Non-pigmented ciliary epithelial cell (primary cell): ENCODE measurements around the gene DRC7.
"Not testable (repeated sequence)": the region's sequence is repeated elsewhere in the genome, so short reads cannot be mapped to it uniquely, and the experiment has no call there.

Experiments
- DNase-seq: peaks from one replicate; pipeline ENCODE4 v3.0.0-alpha.2; 2010; ENCODE audit warnings: low read depth

DRC7 gene

DNA sequence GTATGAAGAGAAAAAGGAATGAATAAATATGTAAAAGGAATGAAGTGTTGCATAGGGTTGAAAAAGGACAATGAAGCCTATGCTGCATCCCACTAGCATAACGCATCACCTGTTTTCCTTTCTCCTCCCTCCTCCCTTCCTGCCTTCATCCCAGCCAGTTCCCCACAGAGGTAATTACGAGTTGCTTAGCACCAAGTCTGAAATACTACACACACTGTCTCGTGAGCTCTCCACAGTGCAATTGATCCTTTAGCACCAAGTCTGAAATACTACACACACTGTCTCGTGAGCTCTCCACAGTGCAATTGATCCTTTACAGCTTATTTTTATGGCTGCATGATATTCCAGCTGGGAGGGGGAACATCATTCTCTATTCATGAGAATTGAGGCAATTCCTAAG lies 1.1 kb upstream of the DRC7 start:
- no peak for DNase-seq

DNA sequence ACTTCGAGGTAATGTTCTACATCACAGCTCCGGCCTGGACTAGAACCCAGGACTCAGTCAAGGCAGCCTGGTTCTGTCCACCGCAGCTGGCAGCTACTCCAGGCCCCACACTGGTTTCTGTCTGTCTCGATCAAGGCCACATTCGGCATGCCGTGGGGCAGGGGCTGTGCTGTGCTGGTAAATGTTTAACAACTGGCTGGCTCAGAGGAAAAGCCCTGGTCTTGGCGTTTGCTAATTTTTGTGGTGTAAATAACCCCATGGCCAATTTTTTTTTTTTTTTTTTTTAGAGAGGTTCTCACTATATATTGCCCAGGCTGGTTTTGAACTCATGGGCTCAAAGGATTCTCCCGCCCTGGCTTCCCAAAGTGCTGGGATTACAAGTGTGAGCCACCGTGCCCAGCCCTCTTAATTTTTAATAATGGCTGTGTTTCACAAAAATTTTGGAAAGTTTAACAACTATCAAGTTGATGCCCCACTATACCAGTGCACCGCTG lies 328 bp upstream of the DRC7 start:
- DNase-seq: no peak

DNA sequence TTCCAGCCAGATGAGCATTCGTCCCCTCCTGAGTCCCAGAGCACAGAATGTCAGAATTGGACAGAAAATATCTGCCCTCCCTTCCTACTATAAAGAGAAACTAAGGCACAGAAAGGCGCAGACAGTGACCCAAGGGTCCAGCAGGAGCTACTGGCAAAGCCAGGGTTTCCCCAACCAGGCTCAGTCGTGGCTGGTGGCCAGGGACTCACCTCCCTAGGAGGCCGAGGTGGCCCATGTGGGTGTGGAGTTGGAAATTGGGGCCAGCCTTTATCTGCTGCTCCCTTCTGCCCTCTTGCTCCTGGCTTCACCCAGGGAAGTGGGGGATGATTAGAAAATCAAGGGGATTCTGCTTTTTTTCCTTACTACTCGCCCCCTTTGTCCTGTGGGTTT lies 1.1 kb downstream of the DRC7 start:
- no peak for DNase-seq

DNA sequence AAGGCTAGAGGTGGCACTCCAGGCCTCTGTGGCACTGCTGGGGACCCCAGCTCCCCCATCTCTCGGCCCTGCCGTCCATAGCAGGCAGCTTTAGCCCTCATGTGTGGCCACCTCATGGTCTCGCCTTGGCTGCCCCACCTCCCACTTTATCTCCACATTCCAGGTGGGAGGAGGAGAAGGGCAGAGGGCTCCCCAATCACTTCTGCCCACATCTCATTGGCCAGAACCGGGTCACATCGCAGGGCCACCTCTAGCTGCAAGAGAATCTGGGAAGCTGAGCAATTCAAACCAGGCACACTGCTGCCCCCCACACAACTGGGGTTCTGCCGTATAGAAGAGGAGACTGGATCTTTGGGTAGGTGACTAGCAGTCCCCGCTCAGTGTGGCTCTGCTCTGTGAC lies 1.6 kb downstream of the DRC7 start:
- no peak for DNase-seq

DNA sequence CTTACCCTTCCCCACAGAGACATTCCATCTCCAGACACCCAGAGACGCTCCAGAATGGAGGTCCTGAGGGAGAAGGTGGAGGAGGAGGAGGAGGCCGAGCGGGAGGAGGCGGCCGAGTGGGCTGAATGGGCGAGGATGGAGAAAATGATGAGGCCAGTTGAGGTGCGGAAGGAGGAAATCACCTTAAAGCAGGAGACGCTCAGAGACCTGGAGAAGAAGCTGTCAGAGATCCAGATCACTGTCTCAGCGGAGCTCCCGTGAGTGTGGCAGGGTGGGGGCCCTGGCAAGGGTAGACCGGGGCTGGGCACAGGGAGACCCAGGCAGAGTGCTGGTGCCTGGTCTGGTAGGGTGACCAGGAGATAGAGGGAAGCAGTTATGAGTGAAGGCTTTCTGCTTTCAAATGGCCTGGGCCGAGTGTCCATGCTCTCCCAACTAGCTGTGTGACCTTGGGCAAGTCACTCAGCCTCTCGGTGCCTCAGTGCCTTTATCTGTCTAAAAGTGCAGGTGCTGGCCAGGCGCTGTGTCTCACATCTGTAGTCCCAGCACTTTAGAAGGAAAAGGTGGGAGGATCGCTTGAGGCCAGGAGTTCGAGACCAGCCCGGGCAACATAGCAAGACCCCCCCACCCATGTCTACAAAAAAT lies 3.4 kb downstream of the DRC7 start:
- no peak for DNase-seq

DNA sequence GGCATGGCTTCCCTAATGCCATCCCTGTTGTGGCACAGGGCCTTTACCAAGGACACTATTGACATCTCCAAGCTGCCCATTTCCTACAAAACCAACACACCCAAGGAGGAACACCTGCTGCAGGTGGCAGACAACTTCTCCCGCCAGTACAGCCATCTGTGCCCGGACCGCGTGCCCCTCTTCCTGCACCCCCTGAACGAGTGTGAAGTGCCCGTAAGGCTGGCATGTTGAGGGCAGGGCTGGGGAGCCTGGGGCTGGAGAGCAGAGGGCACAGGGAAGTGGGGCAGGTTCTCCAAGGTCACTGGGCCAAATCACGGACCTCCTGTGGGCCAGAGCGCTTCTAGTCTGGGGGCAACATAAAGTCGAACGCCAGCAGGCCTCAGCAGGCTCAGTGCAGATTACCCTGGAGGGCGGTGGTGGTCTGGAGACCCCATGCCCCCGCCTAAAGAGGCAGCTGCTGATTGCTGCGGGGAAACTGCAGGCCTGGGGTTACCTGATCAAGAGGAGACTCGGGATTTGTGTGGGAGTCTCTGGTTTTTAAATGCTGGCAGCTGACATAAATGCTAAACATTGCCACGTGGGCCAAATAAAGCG lies 4.3 kb downstream of the DRC7 start:
- no peak for DNase-seq

DNA sequence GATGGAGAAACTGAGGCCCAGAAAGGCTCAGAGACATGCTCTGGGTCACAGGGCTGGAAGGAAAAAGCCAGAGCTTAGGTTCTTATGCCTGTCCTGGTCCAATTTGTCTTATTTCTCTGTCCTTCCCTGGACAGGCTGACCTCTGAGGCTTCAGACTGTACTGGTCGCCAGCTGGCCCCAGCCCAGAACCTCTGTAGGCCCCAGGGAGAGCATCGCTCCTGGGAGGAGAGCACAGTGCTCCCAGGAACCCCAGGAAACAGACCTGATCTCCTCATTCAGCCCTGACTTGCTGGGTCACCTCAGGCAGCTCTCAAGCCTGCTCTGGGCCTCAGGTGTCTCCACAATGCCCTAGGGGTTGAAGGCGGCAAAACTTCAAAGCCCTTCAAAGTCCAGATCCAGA lies 4.9 kb downstream of the DRC7 start:
- no peak for DNase-seq

DNA sequence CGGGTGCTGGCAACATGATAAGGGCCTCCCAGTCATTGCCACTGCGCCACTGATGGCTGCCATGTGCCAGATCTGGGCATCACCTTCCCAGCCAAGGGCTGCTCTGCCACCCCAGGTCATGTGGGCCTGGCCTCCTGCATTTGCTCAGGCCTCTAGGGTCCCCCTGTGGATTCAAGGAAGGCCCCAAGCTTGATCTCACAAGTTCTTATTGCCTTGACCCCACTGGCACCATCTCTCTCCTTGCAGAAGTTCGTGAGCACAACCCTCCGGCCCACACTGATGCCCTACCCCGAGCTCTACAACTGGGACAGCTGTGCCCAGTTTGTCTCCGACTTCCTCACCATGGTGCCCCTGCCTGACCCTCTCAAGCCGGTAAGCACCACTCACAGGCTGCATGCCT lies 5.3 kb downstream of the DRC7 start:
- no peak for DNase-seq

DNA sequence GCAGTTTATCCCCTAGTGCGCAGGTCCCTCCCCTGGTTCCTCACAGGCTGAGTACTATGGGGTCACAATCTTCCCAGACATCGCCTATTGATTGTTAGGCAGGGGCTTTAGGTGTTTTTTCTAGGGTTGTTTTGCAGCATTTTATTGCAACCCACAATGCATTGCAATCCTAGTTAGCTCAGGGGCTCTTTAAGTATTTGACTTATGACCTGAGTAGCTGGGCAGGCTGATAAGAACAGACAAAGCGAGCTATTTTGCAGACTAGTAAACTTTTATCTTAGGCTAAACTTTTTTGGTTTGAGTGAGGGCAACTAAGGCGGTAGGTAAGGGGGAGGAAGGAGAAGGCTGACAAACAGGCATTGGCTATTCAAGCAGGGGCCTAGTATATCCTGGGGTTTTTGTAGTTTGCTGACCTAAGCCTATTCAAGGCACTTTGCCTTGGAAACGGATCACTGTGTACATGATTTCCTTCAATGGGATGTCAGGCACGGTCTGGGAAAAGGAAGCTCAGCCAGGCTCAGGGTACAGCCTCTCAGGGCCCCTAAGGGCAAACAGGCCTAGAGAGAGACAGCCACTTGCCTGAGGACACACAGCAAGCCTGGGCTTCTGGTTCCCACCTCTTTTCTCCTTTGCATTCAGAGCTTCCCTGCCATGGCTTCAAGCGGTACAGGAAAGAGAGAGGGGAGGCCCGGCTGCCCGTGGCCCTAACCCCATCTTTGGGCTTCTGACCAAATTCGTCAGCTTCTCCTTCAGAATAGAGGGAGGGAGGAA lies 6.4 kb downstream of the DRC7 start:
- no peak for DNase-seq

DNA sequence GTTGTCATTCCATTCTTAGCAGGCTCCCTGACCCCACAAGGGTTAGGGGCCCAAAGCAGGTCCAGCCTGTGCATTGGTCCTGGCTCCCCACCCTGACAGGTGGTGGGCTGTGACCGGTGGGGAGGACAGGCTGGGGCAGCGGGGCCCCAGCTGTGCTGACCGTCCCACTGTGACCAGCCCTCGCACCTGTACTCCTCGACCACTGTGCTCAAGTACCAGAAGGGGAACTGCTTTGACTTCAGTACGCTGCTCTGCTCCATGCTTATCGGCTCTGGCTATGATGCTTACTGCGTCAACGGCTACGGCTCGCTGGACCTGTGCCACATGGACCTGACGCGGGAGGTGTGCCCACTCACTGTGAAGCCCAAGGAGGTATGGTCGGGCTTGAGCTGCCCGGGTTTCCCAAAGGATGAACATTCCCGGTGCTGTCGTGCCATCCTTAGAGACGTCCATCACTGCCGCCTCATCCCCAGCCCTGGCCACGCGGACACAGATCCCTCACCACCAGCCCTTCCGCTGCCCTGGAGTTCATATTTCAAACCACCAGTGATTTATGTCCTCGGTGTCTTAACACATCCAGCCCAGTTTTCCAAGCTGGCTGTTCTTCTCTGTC lies 7.3 kb downstream of the DRC7 start:
- DNase-seq: no peak

DNA sequence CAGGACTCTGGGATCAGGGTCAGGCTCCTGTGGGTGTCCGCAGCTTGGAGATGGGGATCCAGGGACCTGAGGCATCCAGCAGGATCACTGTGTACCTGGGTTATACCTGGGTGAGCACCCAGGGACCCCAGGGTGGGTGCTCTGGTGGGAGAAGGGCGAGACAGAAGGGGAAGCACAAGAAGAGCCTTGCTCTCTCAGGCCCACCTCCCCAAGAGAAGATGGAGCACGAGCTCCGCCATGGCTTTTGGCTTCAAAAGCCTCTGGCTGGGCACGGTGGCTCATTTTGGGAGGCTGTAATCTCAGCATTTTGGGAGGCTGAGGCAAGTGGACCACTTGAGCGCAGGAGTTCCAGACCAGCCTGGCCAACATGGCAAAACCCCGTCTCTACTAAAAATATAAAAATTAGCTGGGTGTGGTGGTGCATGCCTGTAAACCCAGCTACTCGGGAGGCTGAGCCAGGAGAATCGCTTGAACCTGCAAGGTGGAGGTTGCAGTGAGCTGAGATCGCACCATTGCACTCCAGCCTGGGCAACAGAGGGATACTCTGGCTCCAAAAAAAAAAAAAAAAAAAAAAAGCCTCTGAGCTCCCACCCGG lies 8.9 kb downstream of the DRC7 start:
- DNase-seq: no peak

DNA sequence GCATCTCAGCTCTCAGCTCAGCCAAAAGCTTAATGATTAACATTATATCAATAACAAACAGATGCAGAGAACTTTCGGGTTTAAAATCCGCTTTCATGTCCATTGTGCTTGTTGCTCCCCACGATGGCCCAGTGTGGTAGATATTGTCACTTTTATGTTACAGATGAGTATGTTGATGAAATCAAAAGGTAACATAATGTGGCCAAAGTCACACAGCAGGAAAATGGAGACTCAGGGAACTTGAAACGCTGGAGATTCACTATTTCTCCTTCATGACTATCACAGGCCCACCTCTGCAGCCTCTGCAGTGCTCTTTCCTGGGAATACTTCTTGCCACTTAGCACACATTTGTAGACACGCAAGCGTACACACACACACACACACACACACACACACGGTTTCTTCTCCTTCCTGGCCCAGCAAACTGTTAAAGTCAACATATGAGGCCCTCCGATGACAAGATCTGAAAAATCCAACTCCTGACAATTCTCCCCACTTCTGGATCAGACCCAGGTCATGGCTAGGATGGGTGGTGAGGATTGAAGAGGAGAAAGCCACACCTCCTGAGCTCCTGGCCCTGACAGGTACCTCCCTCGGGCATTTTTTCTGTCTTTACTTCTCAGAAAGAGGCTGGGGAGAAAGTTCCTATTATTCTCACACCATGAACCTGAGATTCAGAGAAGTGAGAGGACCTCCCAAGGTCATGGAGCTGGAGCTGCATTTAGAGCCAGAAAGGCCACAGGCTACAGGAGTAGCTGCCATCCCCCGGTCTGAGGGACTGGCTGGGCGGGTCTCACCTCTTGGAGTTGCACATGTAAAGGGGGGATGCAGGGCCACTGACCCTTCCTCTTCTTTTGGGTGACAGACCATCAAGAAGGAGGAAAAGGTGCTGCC lies 9.7 kb downstream of the DRC7 start:
- no peak for DNase-seq

DNA sequence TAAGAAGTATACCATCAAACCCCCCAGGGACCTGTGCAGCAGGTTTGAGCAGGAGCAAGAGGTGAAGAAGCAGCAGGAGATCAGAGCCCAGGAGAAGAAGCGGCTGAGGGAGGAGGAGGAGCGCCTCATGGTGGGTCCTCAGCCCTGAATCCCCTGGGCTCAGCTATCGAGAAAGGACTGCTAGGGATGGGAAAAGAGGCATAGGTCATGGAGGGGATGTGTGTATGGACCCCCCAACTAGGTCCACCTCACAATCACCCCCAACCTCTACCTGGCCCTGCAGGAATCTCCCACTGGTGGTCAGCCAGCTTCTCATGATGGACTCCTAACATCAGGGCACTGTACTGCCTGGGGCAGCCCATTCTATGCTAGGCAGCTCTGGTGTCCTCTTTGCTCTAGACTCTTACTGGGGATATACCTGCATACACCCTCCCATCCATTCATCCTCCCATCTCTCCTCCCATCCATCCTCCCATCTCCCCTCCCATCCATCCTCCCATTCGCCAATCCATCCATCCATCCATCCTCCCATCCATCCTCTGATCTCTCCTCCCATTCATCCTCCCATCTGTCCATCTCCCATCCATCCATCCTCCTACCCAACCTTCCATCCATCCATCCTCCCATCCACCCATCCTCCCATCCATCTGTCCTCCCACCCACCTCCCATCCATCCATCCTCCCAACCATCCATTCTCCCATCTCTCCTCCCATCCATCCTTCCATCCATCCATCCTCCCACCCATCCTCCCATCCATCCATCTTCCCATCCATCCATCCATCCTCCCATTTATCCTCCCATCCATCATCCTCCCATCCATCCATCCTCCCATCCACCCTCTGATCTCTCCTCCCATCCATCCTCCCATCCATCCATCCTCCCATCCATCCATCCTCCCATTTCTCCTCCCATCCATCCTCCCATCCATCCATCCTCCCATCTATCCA lies 10.6 kb downstream of the DRC7 start:
- no peak for DNase-seq

DNA sequence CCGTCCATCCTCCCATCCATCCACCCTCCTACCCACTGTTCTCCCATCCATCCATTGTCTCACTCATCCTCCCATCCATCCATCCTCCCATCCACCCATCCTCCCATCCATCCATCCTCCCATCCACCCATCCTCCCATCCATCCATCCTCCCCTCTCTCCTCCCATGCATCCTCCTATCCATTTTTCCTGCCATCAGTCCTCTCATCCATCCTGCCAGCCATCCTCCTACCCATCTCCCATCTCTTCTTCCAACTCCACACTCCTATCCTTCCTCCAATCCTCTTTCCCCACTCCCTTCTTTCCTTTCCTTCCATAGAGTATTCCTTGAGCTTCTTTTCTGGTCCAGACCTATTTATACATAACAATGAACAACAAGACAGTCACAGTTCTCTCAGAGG lies 12.1 kb downstream of the DRC7 start:
- no peak for DNase-seq

DNA sequence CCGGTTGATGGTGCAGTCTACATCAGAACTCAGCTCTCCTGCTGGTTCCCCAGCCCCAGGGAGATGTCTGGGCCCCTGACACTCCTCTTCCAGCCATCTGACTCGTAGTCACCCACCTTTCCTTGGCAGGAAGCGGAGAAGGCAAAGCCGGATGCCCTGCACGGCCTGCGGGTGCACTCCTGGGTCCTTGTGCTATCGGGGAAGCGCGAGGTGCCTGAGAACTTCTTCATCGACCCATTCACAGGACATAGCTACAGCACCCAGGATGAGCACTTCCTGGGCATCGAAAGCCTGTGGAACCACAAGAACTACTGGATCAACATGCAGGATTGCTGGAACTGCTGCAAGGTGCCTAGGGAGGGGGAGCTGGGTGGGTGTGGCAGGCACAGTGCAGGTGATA lies 12.7 kb downstream of the DRC7 start:
- DNase-seq: no peak

DNA sequence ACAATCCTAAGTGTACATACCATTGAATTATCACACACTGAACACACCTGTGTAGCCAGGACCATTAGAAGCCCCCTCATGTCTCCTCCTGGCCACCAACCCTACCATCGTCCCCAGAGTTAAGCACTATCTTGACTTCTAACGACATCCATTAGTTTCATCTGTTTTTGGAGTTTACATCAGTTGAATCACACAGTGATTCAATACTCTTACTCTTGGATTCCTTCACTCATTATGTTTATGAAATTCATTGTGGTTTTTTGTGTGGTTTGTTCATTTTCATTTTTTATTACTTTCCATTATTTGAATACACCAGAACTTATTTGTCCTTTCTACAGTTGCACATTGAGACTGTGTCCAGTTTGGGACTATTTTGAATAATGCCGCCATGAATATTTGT lies 13.6 kb downstream of the DRC7 start:
- DNase-seq: no peak

DNA sequence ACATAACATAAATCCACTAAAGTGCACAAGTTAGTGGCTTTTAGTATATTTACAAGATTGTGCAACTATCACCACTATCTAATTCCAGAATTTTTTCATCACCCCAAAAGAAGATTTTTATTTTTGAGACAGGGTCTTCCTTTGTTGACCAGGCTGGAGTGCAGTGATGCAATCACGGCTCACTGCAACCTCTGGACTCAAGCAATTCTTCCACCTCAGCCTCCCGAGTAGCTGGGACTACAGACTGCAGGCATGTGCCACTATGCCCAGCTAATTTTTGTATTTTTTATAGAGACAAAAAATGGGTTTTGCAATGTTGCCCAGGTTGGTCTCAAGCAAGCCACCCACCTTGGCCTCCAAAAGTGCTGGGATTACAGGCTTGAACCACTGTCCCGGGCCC lies 15.1 kb downstream of the DRC7 start:
- no peak for DNase-seq

DNA sequence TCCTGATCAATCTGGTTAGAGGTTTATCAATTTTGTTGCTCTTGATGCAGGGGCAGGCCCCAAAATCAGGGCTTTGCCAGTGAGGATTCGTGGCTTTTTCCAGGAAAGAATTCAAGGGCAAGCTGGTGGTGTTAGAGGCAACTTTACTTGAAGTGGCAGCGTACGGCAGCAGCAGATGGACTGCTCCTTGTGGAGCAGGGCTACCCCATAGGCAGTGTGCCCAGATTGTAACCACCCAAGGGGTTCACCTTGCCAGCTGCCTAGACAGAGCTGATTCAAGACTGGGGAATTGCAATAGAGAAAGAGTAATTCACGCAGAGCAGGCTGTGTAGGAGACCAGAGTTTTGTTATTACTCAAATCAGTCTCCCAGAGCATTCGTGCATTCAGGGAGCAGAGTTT lies 16.7 kb downstream of the DRC7 start:
- DNase-seq: no peak

DNA sequence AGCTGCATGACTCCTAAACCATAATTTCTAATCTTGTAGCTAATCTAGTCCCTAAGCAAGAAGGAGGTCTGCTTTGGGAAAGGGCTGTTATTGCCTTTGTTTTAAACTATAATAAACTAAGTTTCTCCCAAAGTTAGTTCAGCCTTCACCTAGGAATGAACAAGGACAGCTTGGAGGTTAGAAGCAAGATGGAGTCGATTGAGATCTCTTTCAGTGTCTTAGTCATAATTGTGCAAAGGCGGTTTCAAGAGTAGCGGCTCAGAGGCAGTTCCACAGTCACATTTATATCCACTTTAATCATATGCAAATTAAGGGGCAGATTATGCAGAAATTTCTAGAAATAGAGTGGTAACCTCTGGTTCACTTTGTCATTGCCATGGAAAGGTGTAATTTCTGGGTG lies 17.4 kb downstream of the DRC7 start:
- DNase-seq: no peak

DNA sequence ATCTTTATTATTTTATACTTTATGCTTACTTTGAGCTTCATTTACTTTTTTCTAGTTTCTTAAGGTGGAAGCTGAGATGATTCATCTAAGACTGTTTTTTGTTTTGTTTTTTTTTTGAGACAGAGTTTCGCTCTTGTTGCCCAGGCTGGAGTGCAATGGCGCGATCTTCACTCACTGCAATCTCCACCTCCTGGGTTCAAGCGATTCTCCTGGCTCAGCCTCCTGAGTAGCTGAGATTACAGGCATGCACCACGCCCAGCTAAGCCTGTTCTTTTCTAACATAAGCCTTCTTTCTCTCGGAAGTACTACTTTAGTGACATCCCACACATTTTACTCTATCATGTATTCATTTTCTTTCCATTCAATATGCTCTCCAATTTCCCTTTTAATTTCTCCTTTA lies 18.0 kb downstream of the DRC7 start:
- not testable (repeated sequence) for DNase-seq
